CD8-positive, alpha-beta memory T cell (primary cell): ENCODE measurements around the gene SH3BGR. TPM values are rescaled to one million over a fixed set of nuclear protein-coding genes. Genes with fewer than 3 reads are reported as not detected.
A peak's percentile ranks its signal among the peaks of the same experiment; 100 is the strongest.

Source experiments
- CTCF ChIA-PET: fragments of 350-600 bp; sonication (Branson Sonifier 250); formaldehyde crosslinking; loops from one replicate; lab custom pipeline; 2021; ENCODE audit warnings: antibody characterized with exemption; lab: Charles Lee
- POLR2A ChIA-PET: fragments of 350-600 bp; sonication (Branson Sonifier 250); formaldehyde crosslinking; loops from one replicate; lab custom pipeline; 2021; ENCODE audit warnings: antibody characterized with exemption; lab: Charles Lee
- DNase-seq, 5 donors: peaks; one replicate each; pipeline versions ENCODE4 v3.0.0 to v3.0.0-alpha.2; 2020 to 2022; ENCODE audit warnings: mixed read lengths in 1 of 5
- H3K27ac ChIP-seq: one replicate; pipeline ENCODE4 v1.7.0; 2013; ENCODE audit warnings: low read depth, mild to moderate bottlenecking, low read length, moderate library complexity
- H3K27me3 ChIP-seq: 2 replicates; pipeline ENCODE4 v1.7.0; 2013; ENCODE audit warnings: low read length, mild to moderate bottlenecking; ENCODE audit not compliant: insufficient read depth, poor library complexity, severe bottlenecking
- H3K36me3 ChIP-seq: 2 replicates; pipeline ENCODE4 v1.7.0; 2013; ENCODE audit warnings: mild to moderate bottlenecking, low read length, moderate library complexity; ENCODE audit not compliant: insufficient read depth
- H3K4me1 ChIP-seq: 2 replicates; pipeline ENCODE4 v1.7.0; 2013; ENCODE audit warnings: mild to moderate bottlenecking, low read length, moderate library complexity; ENCODE audit not compliant: insufficient read depth
- H3K4me3 ChIP-seq: 2 replicates; pipeline ENCODE4 v1.7.0; 2013; ENCODE audit warnings: mild to moderate bottlenecking, low read length
- H3K9me3 ChIP-seq: 2 replicates; pipeline ENCODE4 v1.7.0; 2013; ENCODE audit warnings: mild to moderate bottlenecking, low read length
- H3K27ac Mint-ChIP-seq, 8 donors: one replicate each; pipeline ENCODE4 v1.8.0; 2020 to 2021; ENCODE audit warnings: mixed read lengths in 8 of 8, mild to moderate bottlenecking in 6 of 8, inconsistent platforms in 3 of 8, moderate library complexity in 3 of 8
- H3K27me3 Mint-ChIP-seq, 2 donors: one replicate each; pipeline ENCODE4 v1.8.0; 2020 to 2021; ENCODE audit warnings: mixed read lengths in 2 of 2, mild to moderate bottlenecking in 1 of 2, moderate library complexity in 1 of 2
- H3K36me3 Mint-ChIP-seq, 3 donors: one replicate each; pipeline ENCODE4 v1.8.0; 2020 to 2021; ENCODE audit warnings: mixed read lengths in 3 of 3, inconsistent platforms in 1 of 3, mild to moderate bottlenecking in 1 of 3
- H3K4me1 Mint-ChIP-seq, 3 donors: one replicate each; pipeline ENCODE4 v1.8.0; 2020 to 2021; ENCODE audit warnings: mixed read lengths in 3 of 3, inconsistent platforms in 1 of 3, mild to moderate bottlenecking in 1 of 3
- H3K4me3 Mint-ChIP-seq, 7 donors: one replicate each; pipeline ENCODE4 v1.8.0; 2020 to 2021; ENCODE audit warnings: mixed read lengths in 7 of 7, mild to moderate bottlenecking in 6 of 7, moderate library complexity in 4 of 7, inconsistent platforms in 2 of 7
- H3K9me3 Mint-ChIP-seq, 5 donors: one replicate each; pipeline ENCODE4 v1.8.0; 2020 to 2022; ENCODE audit warnings: mixed read lengths in 5 of 5, mild to moderate bottlenecking in 3 of 5, moderate library complexity in 2 of 5, inconsistent platforms in 1 of 5
- polyA plus RNA-seq: library from polyadenylated mRNA; unstranded; fragments of 300-500 nt; fragmentation: Illumina TruSeq; gene quantifications from one replicate; pipeline ENCODE4 v1.2.3, GENCODE V29; 2021
- total RNA-seq, 2 experiments: library from RNA; stranded (reverse); gene quantifications; one replicate each; pipeline ENCODE4 v1.2.3, GENCODE V29; 2021

The SH3BGR gene
- total and polyA plus RNA-seq, 3 experiments from 2014 or later = 1.6 to 5.8 (median 4.5) TPM

DNA sequence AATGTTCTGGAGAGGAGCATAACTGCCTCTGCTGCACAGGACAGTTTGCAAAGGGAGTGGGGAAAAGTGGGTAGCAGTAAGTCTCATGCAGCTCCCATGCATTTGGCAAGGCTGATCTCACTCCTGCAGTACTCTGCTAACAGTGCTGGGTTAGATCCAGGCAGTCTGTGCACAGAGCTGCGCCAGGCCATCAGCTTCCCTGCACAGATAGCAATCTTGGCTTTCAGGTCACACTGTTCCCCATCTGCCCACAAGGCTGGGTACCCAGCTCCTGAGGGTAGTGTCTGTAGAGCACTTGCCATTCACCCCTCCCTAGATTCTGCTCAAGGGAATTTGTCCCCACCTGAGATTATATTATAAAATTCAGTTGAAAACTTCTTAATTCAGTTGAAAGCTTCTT is 72.1 kb downstream of the SH3BGR start:
- POLR2A ChIA-PET = no interaction called here
- no peaks in the 10 kb centered on the region for H3K36me3 ChIP-seq
- Mint-ChIP-seq H3K4me3 (no peak overlapping the region), H3K27ac (peak overlapping the region in 1 of 8 donors; percentile 16), H3K4me1 (no peaks in the 10 kb centered on the region), H3K9me3 (no peaks in the 10 kb centered on the region), H3K36me3 (no peaks in the 10 kb centered on the region), H3K27me3 (peaks cover 20 to 29% of the 10 kb centered on the region in 2 donors)
- H3K4me3 ChIP-seq = no peak overlapping the region
- H3K4me1 ChIP-seq = no peaks in the 10 kb centered on the region
- H3K9me3 ChIP-seq = no peaks in the 10 kb centered on the region
- CTCF ChIA-PET = no interaction called here
- H3K27ac ChIP-seq = no peak overlapping the region
- DNase-seq = no peak
- H3K27me3 ChIP-seq = peaks cover 3% of the 10 kb centered on the region

DNA sequence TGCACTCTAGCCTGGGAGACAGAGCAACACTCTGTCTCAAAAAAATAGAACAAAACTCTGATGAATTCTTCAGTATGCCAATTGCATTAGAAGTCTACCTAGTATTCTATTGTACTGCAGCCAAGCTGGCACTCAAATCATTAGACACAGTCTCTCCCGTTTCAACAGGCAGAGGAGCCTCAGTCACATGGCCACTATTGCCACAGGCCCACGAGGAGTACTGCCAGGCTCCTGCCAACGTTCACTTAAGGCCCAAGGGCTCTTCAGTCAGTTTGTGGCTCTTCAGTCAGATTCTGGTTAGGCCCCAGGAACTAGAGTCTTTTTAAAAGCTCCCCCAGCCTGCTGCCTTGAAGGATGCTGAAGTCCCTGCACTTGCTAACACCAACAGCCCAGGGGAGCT is 73.4 kb downstream of the SH3BGR start:
- Histone ChIP-seq H3K4me1 (no peaks in the 10 kb centered on the region), H3K27me3 (peaks cover 3% of the 10 kb centered on the region), H3K27ac (no peak overlapping the region), H3K4me3 (no peak overlapping the region), H3K9me3 (no peaks in the 10 kb centered on the region), H3K36me3 (no peaks in the 10 kb centered on the region)
- ChIA-PET CTCF (interaction anchor here (0.6 kb wide), 1 partner anchor 43 kb away, joined by 4 read pairs; no protein-coding TSS in a partner anchor), POLR2A (no interaction called here)
- Mint-ChIP-seq H3K9me3 (no peaks in the 10 kb centered on the region), H3K27ac (no peak overlapping the region), H3K4me3 (no peak overlapping the region), H3K4me1 (no peaks in the 10 kb centered on the region), H3K36me3 (no peaks in the 10 kb centered on the region), H3K27me3 (peaks cover 24 to 29% of the 10 kb centered on the region in 2 donors)
- DNase-seq = no peak

DNA sequence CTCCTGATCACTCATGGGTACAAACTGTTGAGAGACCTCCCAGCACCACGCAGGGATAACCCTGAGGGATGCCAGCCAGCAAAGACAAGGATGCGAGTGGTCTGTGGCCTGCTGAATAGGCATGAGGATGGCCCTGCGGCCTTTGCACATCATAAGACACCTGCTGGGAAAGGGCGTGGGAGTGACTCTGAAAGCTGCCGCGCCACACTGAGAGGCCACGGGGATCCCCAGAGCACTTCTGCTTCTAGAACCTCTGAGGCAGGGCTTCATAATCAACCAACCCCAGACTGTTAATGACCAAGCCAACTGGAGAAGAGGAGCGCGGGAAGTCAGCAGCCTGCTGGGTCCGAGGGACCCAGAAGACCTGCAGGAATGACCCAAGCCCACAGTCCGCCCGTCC is 73.8 kb downstream of the SH3BGR start:
- Mint-ChIP-seq H3K27me3 (peaks cover 24 to 29% of the 10 kb centered on the region in 2 donors), H3K9me3 (no peaks in the 10 kb centered on the region), H3K27ac (no peak overlapping the region), H3K4me3 (no peak overlapping the region), H3K4me1 (no peaks in the 10 kb centered on the region), H3K36me3 (no peaks in the 10 kb centered on the region)
- ChIA-PET CTCF (interaction anchor here (2.1 kb wide), 1 partner anchor 8 kb away, joined by 12 read pairs; no protein-coding TSS in a partner anchor), POLR2A (no interaction called here)
- DNase-seq = no peak
- Histone ChIP-seq H3K4me1 (no peaks in the 10 kb centered on the region), H3K9me3 (no peaks in the 10 kb centered on the region), H3K36me3 (no peaks in the 10 kb centered on the region), H3K27me3 (peaks cover 3% of the 10 kb centered on the region), H3K4me3 (no peak overlapping the region), H3K27ac (no peak overlapping the region)

DNA sequence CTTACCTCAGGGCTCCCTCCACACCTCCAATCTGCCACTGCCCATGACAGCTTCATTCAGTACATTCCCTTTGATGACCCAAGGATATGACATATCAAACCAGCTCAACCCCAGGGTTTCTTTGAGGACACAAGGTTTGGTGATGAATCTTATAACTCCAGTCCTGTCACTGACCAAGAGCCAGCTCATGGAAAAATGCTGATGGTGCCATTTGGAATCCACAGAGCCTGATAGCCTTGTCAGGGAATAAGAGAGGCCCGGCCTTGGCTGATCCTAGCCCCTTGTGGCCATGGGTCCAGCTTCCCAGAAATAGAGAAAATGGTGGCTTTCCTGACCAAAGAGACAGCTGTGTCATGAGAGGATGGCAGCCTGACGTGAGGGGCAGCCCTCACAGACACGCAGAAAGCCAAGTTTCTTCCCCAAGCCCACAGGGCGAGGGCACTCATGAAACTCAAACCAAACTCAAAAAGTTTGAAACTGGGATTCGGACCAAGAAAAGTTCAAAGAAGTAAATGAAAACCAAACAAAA is 75.4 kb downstream of the SH3BGR start:
- H3K27me3 Mint-ChIP-seq = peaks cover 24 to 27% of the 10 kb centered on the region in 2 donors
- no peaks in the 10 kb centered on the region for H3K36me3 Mint-ChIP-seq
- no peaks in the 10 kb centered on the region for H3K4me1 Mint-ChIP-seq
- H3K27ac Mint-ChIP-seq = no peak overlapping the region
- no peak overlapping the region for H3K4me3 Mint-ChIP-seq
- no peaks in the 10 kb centered on the region for H3K9me3 Mint-ChIP-seq
- Histone ChIP-seq H3K36me3 (no peaks in the 10 kb centered on the region), H3K27ac (no peak overlapping the region), H3K27me3 (peaks cover 3% of the 10 kb centered on the region), H3K9me3 (no peaks in the 10 kb centered on the region), H3K4me3 (no peak overlapping the region), H3K4me1 (no peaks in the 10 kb centered on the region)
- ChIA-PET CTCF (interaction anchor here (2.1 kb wide), 1 partner anchor 9 kb away, joined by 12 read pairs; no protein-coding TSS in a partner anchor), POLR2A (no interaction called here)
- no peak for DNase-seq

DNA sequence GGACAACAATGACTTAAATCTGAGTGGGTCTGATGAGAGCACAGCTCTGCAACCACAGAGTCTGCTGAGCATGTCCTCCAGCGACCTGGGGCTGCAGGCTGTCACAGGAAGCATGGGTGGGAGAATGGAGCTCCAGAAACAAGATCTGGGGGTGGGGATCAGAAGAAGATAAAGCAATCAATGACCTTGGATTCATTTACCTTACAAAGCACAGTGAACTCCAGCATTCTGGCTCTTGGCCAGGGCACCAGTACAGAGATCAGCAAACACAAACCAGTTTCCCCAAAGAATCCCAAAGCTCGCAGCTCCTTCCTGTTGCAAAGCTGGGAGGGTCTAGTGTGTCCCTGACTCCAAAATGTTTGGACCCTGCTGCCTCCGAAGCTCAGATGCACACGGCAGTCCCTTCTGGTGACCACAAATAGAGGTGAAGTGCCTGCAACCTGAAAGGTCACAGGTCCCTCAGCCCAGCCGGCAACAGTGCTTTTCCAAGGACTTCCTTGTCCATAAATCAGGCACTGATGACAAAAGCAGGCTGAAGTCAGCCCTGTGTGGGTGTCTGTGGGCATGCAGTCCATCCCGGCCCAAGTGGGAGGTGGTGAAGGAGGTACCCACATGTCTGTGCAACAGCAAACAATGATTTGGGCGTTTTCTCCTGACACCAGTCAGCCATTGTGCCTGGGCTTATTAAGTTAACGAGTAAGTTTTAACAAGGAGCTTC is 76.1 kb downstream of the SH3BGR start:
- Mint-ChIP-seq H3K4me1 (no peaks in the 10 kb centered on the region), H3K27ac (no peak overlapping the region), H3K36me3 (no peaks in the 10 kb centered on the region), H3K9me3 (no peaks in the 10 kb centered on the region), H3K4me3 (no peak overlapping the region), H3K27me3 (peaks cover 24 to 27% of the 10 kb centered on the region in 2 donors)
- Histone ChIP-seq H3K36me3 (no peaks in the 10 kb centered on the region), H3K4me3 (no peak overlapping the region), H3K27me3 (peaks cover 3% of the 10 kb centered on the region), H3K27ac (no peak overlapping the region), H3K9me3 (no peaks in the 10 kb centered on the region), H3K4me1 (no peaks in the 10 kb centered on the region)
- CTCF ChIA-PET = interaction anchor here (2.1 kb wide), 1 partner anchor 10 kb away, joined by 12 read pairs; no protein-coding TSS in a partner anchor
- DNase-seq = no peak
- POLR2A ChIA-PET = no interaction called here

DNA sequence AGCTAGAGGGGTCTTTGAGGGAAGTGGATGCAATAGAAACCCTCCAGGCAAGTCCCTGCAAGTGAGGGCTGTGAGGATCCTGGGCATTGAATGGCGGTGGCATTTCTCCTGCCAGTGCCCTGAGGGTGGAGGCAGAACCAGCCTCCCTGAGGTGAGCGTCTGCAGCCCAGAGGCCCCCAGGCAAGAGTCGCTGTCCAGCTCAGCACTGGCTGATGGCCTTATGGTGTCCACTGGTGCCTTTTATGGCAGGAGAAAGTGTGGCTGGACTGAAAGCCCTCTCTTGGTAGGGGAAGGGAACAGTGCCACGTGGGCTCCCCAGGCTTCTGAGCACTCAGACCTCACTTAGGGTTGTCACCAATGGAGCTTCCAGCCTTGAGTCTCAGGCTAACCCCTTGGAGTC is 77.3 kb downstream of the SH3BGR start:
- H3K27me3 ChIP-seq = peaks cover 3% of the 10 kb centered on the region
- no peaks in the 10 kb centered on the region for H3K4me1 ChIP-seq
- no peaks in the 10 kb centered on the region for H3K9me3 ChIP-seq
- Mint-ChIP-seq H3K4me1 (no peaks in the 10 kb centered on the region), H3K9me3 (no peaks in the 10 kb centered on the region), H3K4me3 (peak overlapping the region in 1 of 7 donors; percentile 18), H3K36me3 (no peaks in the 10 kb centered on the region), H3K27ac (no peak overlapping the region), H3K27me3 (peaks cover 21 to 25% of the 10 kb centered on the region in 2 donors)
- no peak for DNase-seq
- CTCF ChIA-PET = no interaction called here
- H3K27ac ChIP-seq = no peak overlapping the region
- H3K4me3 ChIP-seq = no peak overlapping the region
- H3K36me3 ChIP-seq = no peaks in the 10 kb centered on the region
- POLR2A ChIA-PET = no interaction called here

DNA sequence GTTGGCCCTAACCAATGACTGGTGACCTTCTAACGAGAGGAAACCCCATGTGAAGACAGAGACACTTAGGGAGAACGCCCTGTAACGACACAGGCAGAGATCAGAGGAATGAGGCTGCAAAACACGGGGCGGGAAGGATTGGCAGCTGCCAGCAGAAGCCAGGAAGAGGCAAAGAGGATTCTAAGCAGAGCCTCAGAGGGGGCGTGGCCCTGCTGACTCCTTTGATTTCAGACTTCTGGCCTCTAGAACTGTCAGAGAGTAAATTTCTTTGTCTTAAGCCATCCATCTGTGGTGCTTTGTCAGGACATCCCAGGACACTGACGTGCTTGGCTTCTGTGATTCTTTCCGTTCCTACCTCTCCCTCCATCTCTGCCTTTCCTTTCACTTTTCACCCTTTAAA is 79.3 kb downstream of the SH3BGR start:
- Histone ChIP-seq H3K4me1 (no peaks in the 10 kb centered on the region), H3K4me3 (no peak overlapping the region), H3K36me3 (no peaks in the 10 kb centered on the region), H3K27me3 (peaks cover 3% of the 10 kb centered on the region), H3K9me3 (no peaks in the 10 kb centered on the region), H3K27ac (no peak overlapping the region)
- ChIA-PET CTCF (no interaction called here), POLR2A (no interaction called here)
- H3K27ac Mint-ChIP-seq = no peak overlapping the region
- H3K36me3 Mint-ChIP-seq = no peaks in the 10 kb centered on the region
- no peaks in the 10 kb centered on the region for H3K9me3 Mint-ChIP-seq
- no peaks in the 10 kb centered on the region for H3K4me1 Mint-ChIP-seq
- H3K27me3 Mint-ChIP-seq = peaks cover 16 to 26% of the 10 kb centered on the region in 2 donors
- no peak for DNase-seq
- H3K4me3 Mint-ChIP-seq = no peak overlapping the region

DNA sequence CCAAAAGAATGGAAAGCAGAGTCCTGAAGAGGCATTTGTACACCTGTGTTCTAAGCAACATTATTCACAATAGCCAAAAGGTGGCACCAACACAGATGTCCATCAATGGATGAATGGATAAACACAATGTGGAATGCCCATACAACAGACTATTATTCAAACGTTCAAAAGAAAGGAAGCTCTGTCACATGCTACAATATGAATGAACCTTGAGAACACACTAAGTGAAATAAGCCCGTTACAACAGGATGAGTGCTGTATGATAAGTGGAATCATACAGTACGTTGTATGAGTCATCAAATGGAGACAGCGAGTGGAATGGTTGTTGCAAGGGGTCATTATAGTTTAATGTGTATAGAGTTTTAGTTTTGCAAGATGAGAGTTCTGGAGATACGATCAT is 80.1 kb downstream of the SH3BGR start:
- Histone ChIP-seq H3K9me3 (no peaks in the 10 kb centered on the region), H3K4me3 (no peak overlapping the region), H3K27ac (no peak overlapping the region), H3K36me3 (no peaks in the 10 kb centered on the region), H3K27me3 (no peaks in the 10 kb centered on the region), H3K4me1 (no peaks in the 10 kb centered on the region)
- H3K36me3 Mint-ChIP-seq = no peaks in the 10 kb centered on the region
- no peaks in the 10 kb centered on the region for H3K9me3 Mint-ChIP-seq
- peaks cover 12 to 21% of the 10 kb centered on the region in 2 donors for H3K27me3 Mint-ChIP-seq
- ChIA-PET POLR2A (no interaction called here), CTCF (no interaction called here)
- H3K4me1 Mint-ChIP-seq = no peaks in the 10 kb centered on the region
- H3K4me3 Mint-ChIP-seq = no peak overlapping the region
- H3K27ac Mint-ChIP-seq = no peak overlapping the region
- DNase-seq = no peak
